H1 (cell line): ENCODE measurements around the gene AVPR2. TPM values are rescaled to one million over a fixed set of nuclear protein-coding genes. Genes with fewer than 3 reads are reported as not detected.

Experiments
- CEBPB ChIP-seq: IDR thresholded peaks from 2 replicates; pipeline ENCODE4 v1.6.1; 2012; ENCODE audit warnings: low read depth, low read length
- POLR2A ChIP-seq, 2 experiments: IDR thresholded peaks; 1 replicate in 1 of 2; 2 replicates in 1 of 2; pipeline ENCODE4 v1.6.1; 2011; ENCODE audit warnings: low read depth in 2 of 2, low read length in 2 of 2, mild to moderate bottlenecking in 2 of 2; ENCODE audit errors: control extremely low read depth in 1 of 2
- RNF2 ChIP-seq: fragments of 200-900, 300-1000 bp; sonication (generic); IDR thresholded peaks from 2 replicates; pipeline ENCODE4 v1.7.1; 2016; ENCODE audit warnings: borderline replicate concordance, low read depth, mild to moderate bottlenecking, antibody characterized with exemption, low read length; ENCODE audit not compliant: poor library complexity, severe bottlenecking; ENCODE audit errors: missing control alignments
- SP1 ChIP-seq: IDR thresholded peaks from 2 replicates; pipeline ENCODE4 v1.6.1; 2011; ENCODE audit warnings: low read depth, low read length
- SP4 ChIP-seq: IDR thresholded peaks from 2 replicates; pipeline ENCODE4 v1.6.1; 2012; ENCODE audit warnings: low read length, inconsistent platforms
- TBP ChIP-seq: IDR thresholded peaks from 2 replicates; pipeline ENCODE4 v1.6.1; 2011; ENCODE audit warnings: low read depth, low read length, improper control_type of control experiment
- polyA plus RNA-seq, 7 experiments: library from polyadenylated mRNA; depleted of rRNA in 3 of 7; stranded (reverse) in 5 of 7; unstranded in 2 of 7; fragments of >200 nt in 5 of 7; fragments of 200-250 nt in 2 of 7; gene quantifications; 1 replicate in 5 of 7; 2 replicates in 1 of 7; 4 replicates in 1 of 7; pipeline versions ENCODE4 v1.2.1 to v1.2.3, GENCODE V29; 2011 to 2013; ENCODE audit warnings: missing spikeins in 2 of 7, mixed read lengths in 2 of 7
- total RNA-seq: library from RNA; stranded (reverse); fragmentation: NEBNext Ultra II Directional; extraction: Animal tissue kit (Norgen Biotek cat#: 25700); gene quantifications from 2 replicates; pipeline ENCODE4 v1.2.1, GENCODE V29; 2021

The AVPR2 gene
- total and polyA plus RNA-seq, 2 of the 8 experiments (the other 6 are each of a cell fraction or from before 2014, with no cell fraction given) = 0.09 TPM; not detected in 1

DNA sequence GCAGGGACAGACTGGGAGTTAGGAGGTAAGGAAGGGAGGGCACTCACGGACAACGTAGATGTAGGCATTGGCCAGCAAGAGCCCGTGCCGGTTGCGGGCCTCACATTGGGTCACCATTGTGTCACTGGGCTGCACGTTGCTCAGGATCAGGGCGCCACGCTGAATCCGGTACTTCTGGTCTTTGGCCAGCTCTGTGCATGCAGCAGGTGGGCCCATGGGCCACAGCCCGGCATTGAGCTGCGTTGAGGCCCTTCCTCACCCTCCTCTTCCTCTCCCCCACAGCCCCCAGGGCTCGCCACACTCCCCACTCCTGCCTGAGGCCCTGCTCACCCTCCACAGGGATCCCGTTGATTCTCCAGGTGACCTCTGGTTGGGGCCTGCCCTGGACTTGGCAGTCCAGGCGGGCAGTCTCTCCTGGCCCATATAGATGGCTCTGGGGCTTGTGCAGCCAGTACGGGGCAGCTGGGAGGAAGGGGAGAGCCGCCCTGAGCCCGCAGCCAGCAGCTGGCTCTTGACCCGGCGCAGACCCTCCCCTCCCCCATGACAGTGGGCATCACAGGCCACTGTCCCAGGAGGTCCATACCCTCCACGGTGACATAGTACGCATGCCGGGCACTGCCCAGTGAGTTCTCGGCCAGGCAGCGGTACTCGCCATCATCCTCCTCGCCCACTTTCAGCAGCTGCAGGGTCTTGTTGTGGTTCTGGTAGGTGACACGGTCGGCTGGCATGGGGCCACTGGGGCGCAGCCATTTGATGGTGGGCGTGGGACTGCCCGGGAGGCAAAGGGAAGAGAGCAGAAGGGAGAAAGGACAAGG, 34.8 kb upstream of the AVPR2 start (continued):
- TF ChIP-seq CEBPB (no peak), RNF2 (no peak), SP1 (no peak), SP4 (no peak), POLR2A (IDR thresholded peaks at IDR 0.05; ENCODE audit: control extremely low read depth in 1 of 2, low read depth in 2 of 2, low read length in 2 of 2) (no peak), TBP (no peak)
